Liver (tissue), 9 donors: ENCODE data around the gene ZNF160. TPM values are rescaled to one million over a fixed set of nuclear protein-coding genes. Genes with fewer than 3 reads are reported as not detected.

Source experiments
- DNase-seq: peaks from one replicate; pipeline ENCODE4 v3.0.0-alpha.2; 2017; ENCODE audit warnings: low spot score
- H3K27ac ChIP-seq, 2 donors: one replicate each; pipeline ENCODE4 v1.7.0; 2013; ENCODE audit warnings: inconsistent platforms in 2 of 2, low read length in 2 of 2, control low read depth in 1 of 2, low read depth in 1 of 2, mild to moderate bottlenecking in 1 of 2
- H3K27me3 ChIP-seq, 4 donors: one replicate each; pipeline versions ENCODE4 v1.6.1 to v1.7.0; 2013; ENCODE audit warnings: low read length in 3 of 4, inconsistent platforms in 1 of 4, mild to moderate bottlenecking in 1 of 4, moderate library complexity in 1 of 4; ENCODE audit not compliant: control insufficient read depth in 4 of 4, insufficient read depth in 4 of 4
- H3K36me3 ChIP-seq, 4 donors: one replicate each; pipeline versions ENCODE4 v1.6.1 to v1.7.0; 2013; ENCODE audit warnings: low read length in 3 of 4, mild to moderate bottlenecking in 3 of 4, low read depth in 1 of 4, moderate library complexity in 1 of 4; ENCODE audit not compliant: control insufficient read depth in 4 of 4, insufficient read depth in 3 of 4
- H3K4me1 ChIP-seq, 4 donors: one replicate each; pipeline versions ENCODE4 v1.6.1 to v1.7.0; 2013; ENCODE audit warnings: low read length in 3 of 4, mild to moderate bottlenecking in 3 of 4, moderate library complexity in 1 of 4; ENCODE audit not compliant: control insufficient read depth in 4 of 4, insufficient read depth in 4 of 4
- H3K4me3 ChIP-seq, 3 donors: one replicate each; pipeline versions ENCODE4 v1.6.1 to v1.7.0; 2013; ENCODE audit warnings: low read length in 3 of 3, control low read depth in 1 of 3, low read depth in 1 of 3, mild to moderate bottlenecking in 1 of 3
- H3K9ac ChIP-seq, 2 donors: one replicate each; pipeline ENCODE4 v1.7.0; 2013; ENCODE audit warnings: low read length in 2 of 2, mild to moderate bottlenecking in 2 of 2, moderate library complexity in 2 of 2, control low read depth in 1 of 2, low read depth in 1 of 2
- H3K9me3 ChIP-seq, 4 donors: one replicate each; pipeline versions ENCODE4 v1.6.1 to v1.7.0; 2013; ENCODE audit warnings: low read length in 3 of 4; ENCODE audit not compliant: control insufficient read depth in 4 of 4
- ATF3 ChIP-seq: IDR thresholded peaks from 2 replicates; pipeline ENCODE4 v1.6.1; 2016; ENCODE audit warnings: antibody characterized with exemption
- CTCF ChIP-seq: fragments of 150-350 bp; IDR thresholded peaks from 2 replicates; pipeline ENCODE4 v1.5.1; 2017; ENCODE audit warnings: improper control_type of control experiment, low read depth, low read length; ENCODE audit not compliant: missing input control
- EGR1 ChIP-seq, 2 donors: IDR thresholded peaks; 2 replicates each; pipeline ENCODE4 v1.6.1; 2016 to 2018; ENCODE audit warnings: antibody characterized with exemption in 2 of 2, low read depth in 2 of 2
- FOXA1 ChIP-seq: IDR thresholded peaks from 2 replicates; pipeline ENCODE4 v1.6.1; 2016; ENCODE audit warnings: antibody characterized with exemption
- FOXA2 ChIP-seq: IDR thresholded peaks from 2 replicates; pipeline ENCODE4 v1.6.1; 2016; ENCODE audit warnings: antibody characterized with exemption
- GABPA ChIP-seq, 2 donors: IDR thresholded peaks in 1 of 2; conservative IDR thresholded peaks in 1 of 2; 2 replicates each; pipeline ENCODE4 v1.6.1; 2016; ENCODE audit warnings: antibody characterized with exemption in 2 of 2, mild to moderate bottlenecking in 1 of 2, moderate library complexity in 1 of 2
- HNF4A ChIP-seq, 2 donors: conservative IDR thresholded peaks; 2 replicates each; pipeline ENCODE4 v1.6.1; 2016; ENCODE audit warnings: antibody characterized with exemption in 2 of 2, mild to moderate bottlenecking in 2 of 2
- HNF4G ChIP-seq: IDR thresholded peaks from 2 replicates; pipeline ENCODE4 v1.6.1; 2016; ENCODE audit warnings: antibody characterized with exemption
- JUND ChIP-seq, 2 donors: IDR thresholded peaks; 2 replicates each; pipeline ENCODE4 v1.6.1; 2016; ENCODE audit warnings: antibody characterized with exemption in 2 of 2
- MAX ChIP-seq: IDR thresholded peaks from 2 replicates; pipeline ENCODE4 v1.6.1; 2016; ENCODE audit warnings: antibody characterized with exemption
- NR2F2 ChIP-seq: IDR thresholded peaks from 2 replicates; pipeline ENCODE4 v1.6.1; 2016; ENCODE audit warnings: antibody characterized with exemption
- RAD21 ChIP-seq, 2 donors: IDR thresholded peaks; 2 replicates each; pipeline ENCODE4 v1.6.1; 2016; ENCODE audit warnings: antibody characterized with exemption in 2 of 2, mild to moderate bottlenecking in 2 of 2
- REST ChIP-seq: IDR thresholded peaks from 2 replicates; pipeline ENCODE4 v1.6.1; 2016; ENCODE audit warnings: antibody characterized with exemption, mild to moderate bottlenecking
- RXRA ChIP-seq, 2 donors: IDR thresholded peaks; 2 replicates each; pipeline ENCODE4 v1.6.1; 2017 to 2018; ENCODE audit warnings: antibody characterized with exemption in 2 of 2, mild to moderate bottlenecking in 1 of 2
- SP1 ChIP-seq: IDR thresholded peaks from 2 replicates; pipeline ENCODE4 v1.6.1; 2018; ENCODE audit warnings: antibody characterized with exemption, mild to moderate bottlenecking
- TAF1 ChIP-seq: conservative IDR thresholded peaks from 2 replicates; pipeline ENCODE4 v1.6.1; 2016; ENCODE audit warnings: antibody characterized with exemption, mild to moderate bottlenecking
- YY1 ChIP-seq: IDR thresholded peaks from 2 replicates; pipeline ENCODE4 v1.6.1; 2016; ENCODE audit warnings: antibody characterized with exemption, mild to moderate bottlenecking
- ZBTB33 ChIP-seq: IDR thresholded peaks from 2 replicates; pipeline ENCODE4 v1.6.1; 2016; ENCODE audit warnings: antibody characterized with exemption
- WGBS: extraction: QIAGEN DNeasy Blood & Tissue Kit; methylation state at CpG from one replicate; pipeline ENCODE4 v1.1.7; 2013; 5-methylcytosine and 5-hydroxymethylcytosine counted together
- polyA plus RNA-seq, 2 donors: library from polyadenylated mRNA; stranded (reverse) in 1 of 2; unstranded in 1 of 2; fragments of 200-250 nt in 1 of 2; fragments of >200 nt in 1 of 2; fragmentation: Nextera tagmentation in 1 of 2; extraction: Ambion mirVana in 1 of 2; gene quantifications; one replicate each; pipeline versions ENCODE4 v1.2.1 to v1.2.3, GENCODE V29; 2013 to 2015
- total RNA-seq, 2 donors: library from RNA; depleted of rRNA; stranded (reverse); fragments of >200 nt; gene quantifications; one replicate each; pipeline ENCODE4 v1.2.3, GENCODE V29; 2014
- donor health status: healthy.
- donor health status: healthy.
- donor health status: healthy.
- donor health status: healthy.
- donor health status: healthy.

Gene ZNF160
- total RNA-seq (10 to 100 TPM in 1 of 2 donors, 1 to 10 TPM in 1; 9.2 to 30.1 TPM), polyA plus RNA-seq (1 to 10 TPM; 6.3 to 6.7 TPM)

GRCh38 chr19:53103234-53104203 lies at the start of gene ZNF160:
Gene ZNF160 (minus strand): TSS chr19:53103422. CDS start chr19:53086276, 17,146 bp downstream.
- Histone ChIP-seq H3K27me3 (no peaks in the 10 kb centered on the region), H3K9me3 (peaks cover 0 to 4% (median 1%) of the 10 kb centered on the region in 4 donors), H3K4me1 (peaks cover 2 to 10% (median 5%) of the 10 kb centered on the region in 4 donors), H3K4me3 (peak within 1 kb of the TSS; percentile 82 to 98 (median 82)), H3K36me3 (peaks cover 0 to 5% (median 0%) of the 10 kb centered on the region in 4 donors), H3K27ac (peak within 1 kb of the TSS; percentile 85 to 90), H3K9ac (peak within 1 kb of the TSS; percentile 69 to 78)
- peak; percentile 99 for DNase-seq
- TF ChIP-seq EGR1 (IDR thresholded peaks at IDR 0.05; ENCODE audit: low read depth in 2 of 2) = peak; percentile 60 to 75
- TF ChIP-seq ATF3 = no peak
- peak; percentile 95 for TF ChIP-seq YY1
- TF ChIP-seq RAD21 (IDR thresholded peaks at IDR 0.05) = peak; percentile 19 to 29
- TF ChIP-seq MAX = peak; percentile 60
- TF ChIP-seq ZBTB33 = no peak
- TF ChIP-seq RXRA (IDR thresholded peaks at IDR 0.05) = peak; percentile 24 to 29
- peak in 1 of 2 donors; percentile 48 for TF ChIP-seq HNF4A (conservative IDR thresholded peaks at IDR 0.05)
- no peak for TF ChIP-seq FOXA1
- no peak for TF ChIP-seq FOXA2
- peak; percentile 80 for TF ChIP-seq TAF1
- no peak for TF ChIP-seq HNF4G
- peak; percentile 75 for TF ChIP-seq SP1
- TF ChIP-seq JUND (IDR thresholded peaks at IDR 0.05) = no peak
- peak; percentile 73 for TF ChIP-seq REST
- TF ChIP-seq GABPA (IDR thresholded peaks at IDR 0.05 in 1 of 2, conservative IDR thresholded peaks at IDR 0.05 in 1 of 2) = peak; percentile 72 to 94
- no peak for TF ChIP-seq CTCF
- peak; percentile 13 for TF ChIP-seq NR2F2
- WGBS = 4% methylated on average over 67 of the region's 67 CpGs
